NB4 (cell line): Measurements from ENCODE around the gene IL25.

Experiments used
- CTCF ChIP-seq: IDR thresholded peaks from one replicate; pipeline ENCODE4 v1.5.1; 2012; ENCODE audit warnings: low read depth, low read length
- MAX ChIP-seq: IDR thresholded peaks from 2 replicates; pipeline ENCODE4 v1.6.1; 2011; ENCODE audit warnings: low read depth, low read length
- MYC ChIP-seq: IDR thresholded peaks from 2 replicates; pipeline ENCODE4 v1.6.1; 2011; ENCODE audit warnings: low read depth, low read length
- POLR2A ChIP-seq: IDR thresholded peaks from 2 replicates; pipeline ENCODE4 v1.6.1; 2011; ENCODE audit warnings: mild to moderate bottlenecking; ENCODE audit not compliant: insufficient read length; ENCODE audit errors: extremely low read depth

GRCh38 chr14:23409966-23410635 lies 37.5 kb downstream of the IL25 start:
- no peak for TF ChIP-seq CTCF
- TF ChIP-seq MAX = no peak
- no peak for TF ChIP-seq POLR2A
- TF ChIP-seq MYC = no peak
